HG03108 (cell line): Measurements from ENCODE around the gene GLDN.

ENCODE experiments used
- ATAC-seq: cut with Tn5 transposase; IDR thresholded peaks from one replicate; pipeline ENCODE4 v1.9.1; 2021; ENCODE audit warnings: moderate library complexity; ENCODE audit not compliant: unreplicated experiment

GLDN gene

GRCh38 chr15:51341366-51342226, at the start of gene GLDN:
Gene GLDN, plus strand, starts transcription at chr15:51341655. Its CDS starts 30 bp downstream, at chr15:51341685.
- ATAC-seq = no peak

- no peak for ATAC-seq
These were observed 42.8 kb upstream of the GLDN start for GRCh38 chr15:51298620-51299019.

- no peak for ATAC-seq
These were observed 42.1 kb upstream of the GLDN start for GRCh38 chr15:51299187-51300015.

- ATAC-seq = no peak
These were observed 39.0 kb upstream of the GLDN start for GRCh38 chr15:51302480-51302879.

GRCh38 chr15:51303462-51303980, 37.9 kb upstream of the GLDN start:
- no peak for ATAC-seq

- no peak for ATAC-seq
These were observed 34.1 kb upstream of the GLDN start for GRCh38 chr15:51307325-51307724.

GRCh38 chr15:51307811-51308210, 33.6 kb upstream of the GLDN start:
- no peak for ATAC-seq

- ATAC-seq = no peak
These were observed 31.4 kb upstream of the GLDN start for GRCh38 chr15:51310064-51310463.

- ATAC-seq = no peak
These were observed 29.9 kb upstream of the GLDN start for GRCh38 chr15:51311510-51311909.

- no peak for ATAC-seq
These were observed 29.0 kb upstream of the GLDN start for GRCh38 chr15:51312166-51313073.

- ATAC-seq = no peak
These were observed 28.4 kb upstream of the GLDN start for GRCh38 chr15:51313074-51313393.

GRCh38 chr15:51313644-51314280, 27.7 kb upstream of the GLDN start:
- ATAC-seq = no peak

- ATAC-seq = no peak
These were observed 26.8 kb upstream of the GLDN start for GRCh38 chr15:51314391-51315337.

GRCh38 chr15:51315726-51316125, 25.7 kb upstream of the GLDN start:
- ATAC-seq = no peak

- no peak for ATAC-seq
These were observed 24.8 kb upstream of the GLDN start for GRCh38 chr15:51316636-51317035.

GRCh38 chr15:51318382-51319150, 22.9 kb upstream of the GLDN start:
- ATAC-seq = no peak

GRCh38 chr15:51319539-51319938, 21.9 kb upstream of the GLDN start:
- ATAC-seq = no peak

- no peak for ATAC-seq
These were observed 20.6 kb upstream of the GLDN start for GRCh38 chr15:51320843-51321242.

- no peak for ATAC-seq
These were observed 20.1 kb upstream of the GLDN start for GRCh38 chr15:51321316-51321715.
